Esophagus squamous epithelium (tissue), 4 donors: ENCODE measurements around the gene FDXR.

ENCODE experiments used
- POLR2A ChIP-seq, 4 donors: fragments of 450-650 bp; IDR thresholded peaks; one replicate each; pipeline ENCODE4 v1.6.1; 2017; ENCODE audit warnings: antibody characterized with exemption in 4 of 4, mild to moderate bottlenecking in 4 of 4, moderate library complexity in 3 of 4
- TF ChIP-seq, protein P1 (sequence below), 6 experiments: fragments of 450-650 bp in 4 of 6; fragments of 200-600 bp in 2 of 6; sonication (generic) in 2 of 6; IDR thresholded peaks; one replicate each; pipeline ENCODE4 v1.5.1; 2016 to 2019; ENCODE audit warnings: antibody characterized with exemption in 6 of 6, mild to moderate bottlenecking in 4 of 6, moderate library complexity in 4 of 6

DNA sequence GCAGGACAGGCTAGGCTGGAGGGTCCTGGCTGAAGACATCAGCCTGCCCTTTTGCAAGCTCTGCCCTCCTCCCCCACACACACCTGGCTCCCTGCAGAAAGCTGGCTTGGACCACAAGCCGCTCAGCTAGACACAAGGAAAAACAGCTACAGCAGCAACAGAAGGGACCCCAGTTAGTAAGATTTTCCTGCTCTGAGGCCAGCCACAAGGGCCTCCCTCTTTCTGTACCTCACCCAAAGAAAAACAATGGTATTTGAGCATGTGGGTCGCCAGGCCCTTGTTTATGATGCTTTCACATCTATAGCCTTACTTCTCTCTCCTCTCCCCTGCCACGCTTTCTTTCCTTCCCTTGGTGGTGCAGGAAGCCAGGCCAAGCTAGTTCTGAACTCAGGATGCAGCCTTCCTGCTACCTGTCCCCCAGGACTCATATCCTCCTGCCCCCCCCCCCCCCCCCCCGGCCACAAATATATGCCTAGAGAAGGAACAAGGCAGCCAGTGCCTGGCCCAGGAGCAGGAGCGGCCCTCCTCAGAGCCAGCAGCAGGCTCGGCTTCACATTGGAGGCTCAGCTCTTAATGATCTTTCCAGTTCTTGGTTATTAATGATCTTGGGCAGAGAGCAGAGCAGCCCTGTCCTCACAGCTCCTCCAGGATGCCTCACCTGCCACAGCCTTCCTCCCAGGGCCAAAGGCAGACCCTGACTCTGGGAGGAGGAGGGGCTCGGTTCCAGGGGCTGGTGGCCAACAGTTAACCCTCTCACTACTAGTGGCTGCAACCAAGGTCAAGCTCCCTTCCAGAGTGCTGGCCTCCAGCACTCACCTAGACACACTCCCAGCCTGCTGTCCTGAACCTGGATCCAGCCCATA lies 32.6 kb downstream of the FDXR start:
- TF ChIP-seq, protein P1, sequence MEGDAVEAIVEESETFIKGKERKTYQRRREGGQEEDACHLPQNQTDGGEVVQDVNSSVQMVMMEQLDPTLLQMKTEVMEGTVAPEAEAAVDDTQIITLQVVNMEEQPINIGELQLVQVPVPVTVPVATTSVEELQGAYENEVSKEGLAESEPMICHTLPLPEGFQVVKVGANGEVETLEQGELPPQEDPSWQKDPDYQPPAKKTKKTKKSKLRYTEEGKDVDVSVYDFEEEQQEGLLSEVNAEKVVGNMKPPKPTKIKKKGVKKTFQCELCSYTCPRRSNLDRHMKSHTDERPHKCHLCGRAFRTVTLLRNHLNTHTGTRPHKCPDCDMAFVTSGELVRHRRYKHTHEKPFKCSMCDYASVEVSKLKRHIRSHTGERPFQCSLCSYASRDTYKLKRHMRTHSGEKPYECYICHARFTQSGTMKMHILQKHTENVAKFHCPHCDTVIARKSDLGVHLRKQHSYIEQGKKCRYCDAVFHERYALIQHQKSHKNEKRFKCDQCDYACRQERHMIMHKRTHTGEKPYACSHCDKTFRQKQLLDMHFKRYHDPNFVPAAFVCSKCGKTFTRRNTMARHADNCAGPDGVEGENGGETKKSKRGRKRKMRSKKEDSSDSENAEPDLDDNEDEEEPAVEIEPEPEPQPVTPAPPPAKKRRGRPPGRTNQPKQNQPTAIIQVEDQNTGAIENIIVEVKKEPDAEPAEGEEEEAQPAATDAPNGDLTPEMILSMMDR (IDR thresholded peaks at IDR 0.05), result no peak
- no peak for TF ChIP-seq POLR2A (IDR thresholded peaks at IDR 0.05)
